PFSK-1 (cell line): Measurements from ENCODE around the gene RPAIN.

Experiments used
- POLR2AphosphoS5 ChIP-seq: IDR thresholded peaks from 2 replicates; pipeline ENCODE4 v1.6.1; 2012; ENCODE audit warnings: low read depth, mild to moderate bottlenecking, control low read depth, low read length, moderate library complexity
- SIN3A ChIP-seq: IDR thresholded peaks from 2 replicates; pipeline ENCODE4 v1.6.1; 2012; ENCODE audit warnings: mild to moderate bottlenecking, low read length, moderate library complexity, borderline replicate concordance; ENCODE audit not compliant: insufficient read depth

DNA sequence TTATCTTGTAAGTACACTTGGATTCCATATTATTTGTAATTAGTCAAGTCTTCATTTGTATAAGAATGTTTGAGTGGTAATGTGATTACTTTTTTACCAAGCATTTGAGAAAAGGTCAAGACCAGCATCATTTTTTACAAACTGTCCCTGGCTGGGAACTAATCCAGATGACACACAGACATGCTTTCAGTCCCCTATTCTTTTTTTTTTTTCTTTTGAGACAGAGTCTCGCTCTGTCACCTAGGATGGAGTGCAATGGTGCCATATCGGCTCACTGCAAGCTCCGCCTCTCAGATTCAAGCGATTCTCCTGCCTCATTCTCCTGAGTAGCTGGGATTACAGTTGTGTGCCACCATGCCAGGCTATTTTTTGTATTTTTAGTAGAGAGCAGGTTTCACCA is 61.5 kb downstream of the RPAIN start:
- TF ChIP-seq POLR2AphosphoS5, result no peak
- no peak for TF ChIP-seq SIN3A
